ENCODE results near the gene TASP1.

- no peak for TF ChIP-seq CTCF (IDR thresholded peaks at IDR 0.05; ENCODE audit: low read depth, low read length, missing input control)
- TF ChIP-seq MAX (IDR thresholded peaks at IDR 0.05), result no peak
- no peak for TF ChIP-seq TAF1 (conservative IDR thresholded peaks at IDR 0.05)
These were observed 236.5 kb downstream of the TASP1 start for GRCh38 chr20:13402171-13402760.
